ENCODE measurements around the gene FGF12.

FGF12 gene

GRCh38 chr3:192422997-192423342 lies 304.4 kb downstream of the FGF12 start:
- Histone ChIP-seq H3K4me3 (no peak overlapping the region), H3K27ac (no peak overlapping the region)
- DNase-seq (ENCODE audit: low spot score): no peak
- no peak for TF ChIP-seq CTCF (IDR thresholded peaks at IDR 0.05)

- H3K27ac ChIP-seq: no peak overlapping the region
- no peak for TF ChIP-seq CTCF (IDR thresholded peaks at IDR 0.05)
- no peak for DNase-seq (ENCODE audit: low spot score)
Observed at GRCh38 chr3:192422321-192422996, 304.9 kb downstream of the FGF12 start.

GRCh38 chr3:192419312-192419711 lies 308.0 kb downstream of the FGF12 start:
- no peak for DNase-seq (ENCODE audit: low spot score)
- Histone ChIP-seq H3K27ac (no peak overlapping the region), H3K4me3 (no peak overlapping the region)
- TF ChIP-seq CTCF (IDR thresholded peaks at IDR 0.05): no peak

More at GRCh38 chr3:192422321-192422996, 304.9 kb downstream of the FGF12 start:
- H3K4me3 ChIP-seq: no peak overlapping the region

- Histone ChIP-seq H3K27ac (no peak overlapping the region), H3K4me3 (no peak overlapping the region)
- no peak for DNase-seq (ENCODE audit: low spot score)
- TF ChIP-seq CTCF (IDR thresholded peaks at IDR 0.05): no peak
Observed at GRCh38 chr3:192417559-192418055, 309.7 kb downstream of the FGF12 start.

GRCh38 chr3:192417017-192417416 lies 310.3 kb downstream of the FGF12 start:
- no peak for TF ChIP-seq CTCF (IDR thresholded peaks at IDR 0.05)
- no peak for DNase-seq (ENCODE audit: low spot score)
- Histone ChIP-seq H3K27ac (no peak overlapping the region), H3K4me3 (no peak overlapping the region)

GRCh38 chr3:192413461-192413860 lies 313.9 kb downstream of the FGF12 start:
- Histone ChIP-seq H3K4me3 (no peak overlapping the region), H3K27ac (no peak overlapping the region)
- no peak for TF ChIP-seq CTCF (IDR thresholded peaks at IDR 0.05)
- no peak for DNase-seq (ENCODE audit: low spot score)

- TF ChIP-seq CTCF (IDR thresholded peaks at IDR 0.05): no peak
- Histone ChIP-seq H3K4me3 (no peak overlapping the region), H3K27ac (no peak overlapping the region)
- DNase-seq (ENCODE audit: low spot score): no peak
Observed at GRCh38 chr3:192410684-192410960, 316.7 kb downstream of the FGF12 start.
